NCI-H2227 treated with DMSO at 0.1 percent for 48 hours (cell line): ENCODE results near the gene MACF1.

Experiments used
- DNase-seq: peaks from one replicate; lab custom pipeline; 2025; lab: John Stamatoyannopoulos, UW

Gene MACF1

DNA sequence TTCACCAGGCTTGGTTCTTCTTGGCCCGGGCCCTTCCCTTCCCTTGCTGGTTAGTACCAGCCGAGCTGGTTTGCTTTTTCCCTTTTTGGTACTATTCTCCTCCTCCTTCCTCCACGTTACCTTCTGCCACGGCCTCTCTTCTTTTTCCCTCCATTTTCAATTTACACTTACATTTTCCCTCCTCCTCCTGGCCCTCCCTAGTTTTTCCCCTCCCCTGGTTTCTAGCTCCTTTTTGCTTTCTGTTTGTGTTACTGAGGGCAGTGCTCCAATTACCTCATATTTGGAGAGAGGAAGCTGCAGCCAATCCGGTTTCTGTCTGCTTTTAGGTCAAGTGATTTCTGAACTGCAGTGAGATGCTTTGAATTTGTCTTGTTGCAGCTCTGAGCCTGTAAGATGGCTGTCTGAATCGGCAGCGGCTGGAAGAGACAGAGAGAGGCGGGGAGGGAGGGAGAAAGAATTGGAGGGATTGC is 63.7 kb downstream of the MACF1 start:
- peak; percentile 89 for DNase-seq

- DNase-seq, result no peak
These were observed 64.4 kb downstream of the MACF1 start for GRCh38 chr1:39268906-39269305.

- DNase-seq, result no peak
These were observed 64.9 kb downstream of the MACF1 start for GRCh38 chr1:39269349-39269748.

GRCh38 chr1:39269791-39270342 is 65.4 kb downstream of the MACF1 start:
- DNase-seq, result no peak

DNA sequence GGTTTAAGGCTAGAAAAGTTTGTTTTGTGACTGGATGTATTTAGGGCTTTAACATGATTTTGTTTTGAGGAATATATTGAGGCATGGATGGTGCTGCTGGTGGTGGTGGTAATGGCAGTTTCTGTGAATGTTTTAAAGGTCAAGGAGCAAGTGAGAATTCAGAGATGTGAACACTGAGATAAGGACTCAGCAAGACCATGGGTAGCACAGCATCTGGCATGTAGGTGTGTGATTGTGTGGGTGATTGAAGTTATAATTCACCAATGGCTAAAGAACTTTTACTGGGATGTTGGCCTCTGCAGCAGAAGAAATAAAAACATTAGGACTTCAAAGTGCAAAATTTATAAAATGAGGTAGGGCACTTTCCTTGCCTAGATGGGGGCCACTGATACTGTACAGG is 65.9 kb downstream of the MACF1 start:
- no peak for DNase-seq

GRCh38 chr1:39272027-39272797 is 67.7 kb downstream of the MACF1 start:
- DNase-seq, result no peak

GRCh38 chr1:39272798-39273469 is 68.4 kb downstream of the MACF1 start:
- DNase-seq, result no peak

GRCh38 chr1:39275836-39276507 is 71.5 kb downstream of the MACF1 start:
- DNase-seq, result no peak

DNA sequence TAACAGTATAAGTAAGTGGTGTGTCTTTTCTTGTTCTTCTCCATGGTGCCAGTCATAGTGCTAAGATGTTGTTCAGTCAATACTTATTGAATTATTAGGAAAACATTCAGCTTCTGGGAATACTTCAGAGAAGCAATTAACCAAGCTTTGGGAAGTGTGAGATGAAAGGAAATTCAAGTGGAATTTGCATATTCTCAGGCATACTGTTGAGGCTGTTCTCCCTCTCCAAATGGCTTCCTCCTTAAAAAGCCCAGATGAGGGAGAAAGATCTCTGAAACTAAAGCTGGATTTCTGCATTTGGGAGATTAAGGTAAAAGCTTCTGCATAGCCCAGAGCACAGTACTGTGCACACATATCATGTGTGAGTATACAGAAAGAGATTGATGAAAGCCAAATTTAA is 73.4 kb downstream of the MACF1 start:
- DNase-seq, result no peak

GRCh38 chr1:39282537-39283216 is 78.2 kb downstream of the MACF1 start:
- DNase-seq, result no peak

GRCh38 chr1:39283858-39284257 is 79.4 kb downstream of the MACF1 start:
- DNase-seq, result no peak

- DNase-seq, result no peak
These were observed 83.0 kb downstream of the MACF1 start for GRCh38 chr1:39287541-39287940.

- no peak for DNase-seq
These were observed 84.4 kb downstream of the MACF1 start for GRCh38 chr1:39288735-39289465.

DNA sequence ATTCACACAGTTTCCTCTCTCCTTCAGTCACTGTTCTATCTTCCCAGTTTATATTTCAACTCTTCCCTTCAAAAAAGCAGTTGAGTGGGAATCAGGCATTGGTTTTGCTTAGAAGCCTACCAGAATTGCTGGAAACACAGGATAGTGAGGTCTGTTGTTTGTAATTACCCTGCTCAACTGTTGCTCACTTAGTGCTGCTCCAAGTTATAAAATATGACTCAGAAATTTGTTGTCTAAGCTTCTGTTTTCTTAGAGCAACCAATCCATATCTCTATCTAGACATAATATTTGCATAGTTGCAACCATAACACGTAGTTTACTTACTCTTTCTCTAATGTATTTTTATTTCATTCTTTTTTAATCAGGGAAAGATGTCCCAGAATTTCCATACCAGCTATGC is 87.9 kb downstream of the MACF1 start:
- no peak for DNase-seq

DNA sequence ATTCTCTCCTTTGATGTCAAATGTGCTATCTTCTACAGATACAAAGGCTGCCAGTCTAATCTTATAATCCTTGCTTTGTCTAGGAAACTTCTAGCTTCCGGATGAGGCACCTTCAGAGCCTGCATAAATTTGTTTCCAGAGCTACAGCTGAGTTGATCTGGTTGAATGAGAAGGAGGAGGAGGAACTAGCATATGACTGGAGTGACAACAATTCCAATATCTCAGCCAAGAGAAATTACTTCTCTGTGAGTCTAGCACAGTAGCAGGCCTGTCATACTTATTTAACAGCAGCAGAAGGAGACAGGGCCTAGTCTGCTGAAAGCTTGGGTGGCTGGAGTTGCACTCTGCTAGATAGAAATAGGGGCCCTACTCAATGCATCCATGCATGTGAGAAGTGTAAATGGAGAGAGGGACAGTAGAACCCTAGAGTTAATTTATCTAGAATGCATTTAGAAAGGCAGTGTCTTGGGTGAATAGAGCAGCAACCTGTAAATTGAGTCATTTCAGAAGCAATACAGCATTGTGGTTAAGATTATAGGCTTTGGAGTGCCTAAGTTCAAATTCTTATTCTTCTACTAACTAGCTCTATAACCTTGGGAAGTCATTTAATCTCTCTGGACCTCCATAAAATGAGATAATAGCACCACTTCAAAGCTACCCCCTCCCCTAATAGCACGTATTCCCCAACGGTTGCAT is 89.0 kb downstream of the MACF1 start:
- DNase-seq, result no peak

DNA sequence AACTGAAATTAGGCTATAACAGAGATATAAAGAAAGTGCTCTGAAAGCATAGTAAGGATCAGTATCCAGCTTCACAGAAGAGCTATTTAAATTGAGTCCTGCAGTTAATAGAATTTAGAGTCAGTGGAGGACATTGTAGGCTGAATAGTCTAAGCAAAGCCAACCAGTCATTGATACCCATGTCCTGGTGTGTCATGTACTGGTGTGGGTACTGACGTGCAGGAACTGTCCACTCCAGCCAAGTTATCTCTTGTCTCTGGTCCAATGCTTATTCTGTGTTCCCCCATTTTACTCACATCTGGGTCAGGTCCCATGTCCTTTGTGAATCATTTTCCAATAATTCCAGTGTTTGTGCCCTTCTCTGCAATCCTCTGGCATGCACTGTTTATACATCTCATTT is 90.0 kb downstream of the MACF1 start:
- DNase-seq, result no peak

DNA sequence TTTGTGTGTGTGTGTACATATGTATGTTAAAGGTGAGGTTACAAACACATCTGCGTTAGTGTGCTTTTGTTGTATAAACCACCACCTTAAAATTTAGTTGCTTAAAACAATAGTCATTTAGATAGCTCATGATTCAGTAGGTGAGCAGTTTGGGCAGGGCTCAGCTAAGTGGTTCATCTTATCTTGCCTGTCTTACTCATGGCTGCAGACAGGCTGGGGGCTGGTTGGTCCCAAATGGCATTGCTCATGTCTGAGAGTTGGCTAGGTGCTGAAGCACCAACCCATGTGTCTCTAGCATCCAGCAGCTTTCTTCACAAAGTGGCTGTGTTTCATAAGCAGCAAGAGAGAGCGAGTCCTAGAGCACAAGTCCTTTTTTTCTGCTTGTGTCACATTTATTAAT is 91.4 kb downstream of the MACF1 start:
- no peak for DNase-seq

GRCh38 chr1:39297551-39297950 is 93.1 kb downstream of the MACF1 start:
- DNase-seq, result no peak

GRCh38 chr1:39301606-39302005 is 97.1 kb downstream of the MACF1 start:
- DNase-seq, result no peak

DNA sequence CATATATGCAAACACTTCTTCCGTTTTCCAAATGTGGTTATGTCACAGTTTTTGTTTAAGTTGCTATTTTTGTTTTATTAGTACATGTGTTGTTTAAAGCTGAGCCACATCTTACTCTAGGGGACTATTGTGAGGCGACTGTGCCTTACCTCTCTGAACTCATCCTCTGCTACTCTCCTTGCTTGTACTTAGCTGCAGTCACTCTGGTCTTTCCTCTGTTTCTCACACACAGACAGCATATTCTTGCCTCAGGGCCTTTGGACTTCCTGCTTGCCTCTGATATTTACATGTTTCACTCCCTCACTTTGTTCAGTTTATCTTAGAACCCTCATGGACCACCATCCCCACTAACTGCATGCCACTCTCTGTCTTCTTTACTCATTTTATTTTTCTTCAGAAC is 101.1 kb downstream of the MACF1 start:
- DNase-seq, result no peak

- DNase-seq, result no peak
These were observed 105.5 kb downstream of the MACF1 start for GRCh38 chr1:39310015-39310414.
